GM20000 (cell line): ENCODE results near the gene TBC1D14.
"Not testable (repeated sequence)": the region's sequence is repeated elsewhere in the genome, so short reads cannot be mapped to it uniquely, and the experiment has no call there.

Source experiments
- DNase-seq: peaks from one replicate; pipeline ENCODE4 v3.0.0; 2012; ENCODE audit warnings: low spot score
- CTCF ChIP-seq: IDR thresholded peaks from 2 replicates; pipeline ENCODE4 v1.5.1; 2012; ENCODE audit warnings: mild to moderate bottlenecking, control low read depth; ENCODE audit errors: extremely low read depth, missing control alignments

Gene TBC1D14

GRCh38 chr4:6890358-6890757 lies 19.3 kb upstream of the TBC1D14 start:
- TF ChIP-seq CTCF: no peak
- no peak for DNase-seq

- DNase-seq: not testable (repeated sequence)
These were observed 18.7 kb upstream of the TBC1D14 start for GRCh38 chr4:6890971-6891370.

- no peak for DNase-seq
- TF ChIP-seq CTCF: no peak
These were observed 18.0 kb upstream of the TBC1D14 start for GRCh38 chr4:6891436-6892170.

GRCh38 chr4:6892190-6892908 lies 17.3 kb upstream of the TBC1D14 start:
- peak; percentile 55 for DNase-seq
- no peak for TF ChIP-seq CTCF

- DNase-seq: no peak
- TF ChIP-seq CTCF: no peak
These were observed 16.8 kb upstream of the TBC1D14 start for GRCh38 chr4:6892909-6893202.

- no peak for DNase-seq
- no peak for TF ChIP-seq CTCF
These were observed 16.1 kb upstream of the TBC1D14 start for GRCh38 chr4:6893449-6894085.

GRCh38 chr4:6894086-6894478 lies 15.5 kb upstream of the TBC1D14 start:
- no peak for DNase-seq

More at GRCh38 chr4:6894086-6894478, 15.5 kb upstream of the TBC1D14 start:
- no peak for TF ChIP-seq CTCF
